Trophoblast cell (in vitro differentiated cells and primary cell): Measurements from ENCODE around the gene DTNB.

ENCODE experiments used
- DNase-seq, 2 donors: peaks; one replicate each; pipeline ENCODE4 v3.0.0-alpha.2; 2016
- H2AFZ ChIP-seq: 2 replicates; pipeline ENCODE4 v1.6.1; 2013; ENCODE audit warnings: low read length, moderate library complexity, mild to moderate bottlenecking; ENCODE audit not compliant: insufficient read depth, poor library complexity
- H2AK5ac ChIP-seq: 2 replicates; pipeline ENCODE4 v1.6.1; 2013; ENCODE audit warnings: mild to moderate bottlenecking, low read length
- H2BK120ac ChIP-seq: 2 replicates; pipeline ENCODE4 v1.6.1; 2013; ENCODE audit warnings: low read length, mild to moderate bottlenecking, moderate library complexity; ENCODE audit not compliant: insufficient read depth, poor library complexity
- H2BK12ac ChIP-seq: 2 replicates; pipeline ENCODE4 v1.6.1; 2013; ENCODE audit warnings: mild to moderate bottlenecking, low read length, moderate library complexity
- H2BK5ac ChIP-seq: 2 replicates; pipeline ENCODE4 v1.6.1; 2013; ENCODE audit warnings: low read length, low read depth, moderate library complexity, mild to moderate bottlenecking; ENCODE audit not compliant: poor library complexity
- H3K14ac ChIP-seq: 2 replicates; pipeline ENCODE4 v1.6.1; 2013; ENCODE audit warnings: mild to moderate bottlenecking, low read length
- H3K18ac ChIP-seq: 2 replicates; pipeline ENCODE4 v1.6.1; 2013; ENCODE audit warnings: mild to moderate bottlenecking, low read length
- H3K23ac ChIP-seq: 2 replicates; pipeline ENCODE4 v1.6.1; 2013; ENCODE audit warnings: low read length
- H3K27ac ChIP-seq: 2 replicates; pipeline ENCODE4 v1.5.1; 2013; ENCODE audit warnings: low read depth, mild to moderate bottlenecking, inconsistent platforms, low read length, moderate library complexity
- H3K27me3 ChIP-seq: 2 replicates; pipeline ENCODE4 v1.6.1; 2013; ENCODE audit warnings: inconsistent platforms, mild to moderate bottlenecking, low read length, moderate library complexity; ENCODE audit not compliant: insufficient read depth
- H3K36me3 ChIP-seq, 2 experiments: 1 replicate in 1 of 2; 2 replicates in 1 of 2; pipeline ENCODE4 v1.6.1; 2013; ENCODE audit warnings: low read length in 2 of 2, mild to moderate bottlenecking in 2 of 2, moderate library complexity in 1 of 2; ENCODE audit not compliant: insufficient read depth in 2 of 2, control insufficient read depth in 1 of 2
- H3K4ac ChIP-seq: 2 replicates; pipeline ENCODE4 v1.6.1; 2013; ENCODE audit warnings: low read depth, mild to moderate bottlenecking, low read length, moderate library complexity
- H3K4me1 ChIP-seq, 2 experiments: 1 replicate in 1 of 2; 2 replicates in 1 of 2; pipeline ENCODE4 v1.6.1; 2013; ENCODE audit warnings: low read length in 2 of 2, mild to moderate bottlenecking in 2 of 2, moderate library complexity in 1 of 2; ENCODE audit not compliant: insufficient read depth in 2 of 2, control insufficient read depth in 1 of 2
- H3K4me2 ChIP-seq: 2 replicates; pipeline ENCODE4 v1.6.1; 2013; ENCODE audit warnings: inconsistent platforms, mild to moderate bottlenecking, low read length, moderate library complexity
- H3K4me3 ChIP-seq: 2 replicates; pipeline ENCODE4 v1.5.1; 2013; ENCODE audit warnings: mild to moderate bottlenecking, low read depth, low read length, inconsistent platforms
- H3K79me1 ChIP-seq: one replicate; pipeline ENCODE4 v1.6.1; 2013; ENCODE audit warnings: low read length
- H3K79me2 ChIP-seq: 2 replicates; pipeline ENCODE4 v1.6.1; 2013; ENCODE audit warnings: low read length, mild to moderate bottlenecking; ENCODE audit not compliant: control insufficient read depth, insufficient read depth, poor library complexity
- H3K9ac ChIP-seq: 2 replicates; pipeline ENCODE4 v1.6.1; 2013; ENCODE audit warnings: mild to moderate bottlenecking, low read length
- H3K9me3 ChIP-seq: 2 replicates; pipeline ENCODE4 v1.6.1; 2013; ENCODE audit warnings: low read depth, mild to moderate bottlenecking, control low read depth, inconsistent platforms, low read length; ENCODE audit not compliant: insufficient read depth
- H4K12ac ChIP-seq: 2 replicates; pipeline ENCODE4 v1.6.1; 2013; ENCODE audit warnings: low read depth, mild to moderate bottlenecking, low read length, moderate library complexity
- H4K8ac ChIP-seq: 2 replicates; pipeline ENCODE4 v1.6.1; 2013; ENCODE audit warnings: low read depth, mild to moderate bottlenecking, low read length, moderate library complexity
- H4K91ac ChIP-seq: one replicate; pipeline ENCODE4 v1.6.1; 2013; ENCODE audit warnings: low read depth, mild to moderate bottlenecking, low read length, moderate library complexity
- WGBS: extraction: QIAGEN DNeasy Blood & Tissue Kit; methylation state at CpG from one replicate; pipeline ENCODE4 v1.1.7; 2013; ENCODE audit warnings: missing lambda C conversion rate; ENCODE audit not compliant: insufficient read length, insufficient coverage; ENCODE audit errors: extremely low coverage; 5-methylcytosine and 5-hydroxymethylcytosine counted together

The DTNB gene

DNA sequence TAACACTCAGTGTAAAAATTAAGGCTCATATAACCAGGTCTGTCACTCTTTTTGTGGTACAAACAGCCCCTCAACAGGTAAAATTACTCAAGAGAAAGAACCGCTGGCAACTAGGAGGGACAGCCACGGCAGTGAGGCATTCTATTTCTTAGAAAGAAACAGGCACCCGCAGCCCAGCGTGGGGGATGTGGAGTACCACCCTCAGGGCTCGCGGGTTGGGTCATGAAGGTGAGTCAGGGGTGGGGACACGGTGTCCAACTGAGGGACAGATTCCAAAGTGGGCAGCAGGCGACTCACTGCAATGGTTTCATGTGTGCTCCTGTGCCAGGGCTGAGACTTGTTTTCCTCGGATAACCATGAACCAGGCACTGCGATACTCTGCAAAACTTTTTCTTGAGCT, 129.4 kb downstream of the DTNB start:
- H3K4me2 ChIP-seq = no peak overlapping the region
- H3K9ac ChIP-seq = no peak overlapping the region
- no peak overlapping the region for H2AFZ ChIP-seq
- no peak overlapping the region for H2BK5ac ChIP-seq
- H4K91ac ChIP-seq = no peak overlapping the region
- H3K4me1 ChIP-seq = peaks cover 0 to 3% of the 10 kb centered on the region in 2 experiments
- H3K27ac ChIP-seq = no peak overlapping the region
- no peak overlapping the region for H2AK5ac ChIP-seq
- no peak overlapping the region for H3K14ac ChIP-seq
- H3K36me3 ChIP-seq = no peaks in the 10 kb centered on the region
- H3K4me3 ChIP-seq = no peak overlapping the region
- no peak overlapping the region for H3K23ac ChIP-seq
- H2BK120ac ChIP-seq = no peak overlapping the region
- no peaks in the 10 kb centered on the region for H3K79me1 ChIP-seq
- no peak overlapping the region for H2BK12ac ChIP-seq
- no peaks in the 10 kb centered on the region for H3K27me3 ChIP-seq
- peak; percentile 83 to 87 for DNase-seq
- H4K8ac ChIP-seq = no peak overlapping the region
- no peak overlapping the region for H3K4ac ChIP-seq
- no peaks in the 10 kb centered on the region for H3K79me2 ChIP-seq
- no peaks in the 10 kb centered on the region for H3K9me3 ChIP-seq
- no CpG with 5 or more reads among the region's 10 CpGs for WGBS
- H3K18ac ChIP-seq = no peak overlapping the region
- no peak overlapping the region for H4K12ac ChIP-seq

- WGBS = no CpG with 5 or more reads among the region's 10 CpGs
- Histone ChIP-seq H3K23ac (no peak overlapping the region), H3K9ac (no peak overlapping the region)
These were observed 132.0 kb downstream of the DTNB start for GRCh38 chr2:25541378-25541777.

GRCh38 chr2:25539136-25539535, 134.2 kb downstream of the DTNB start:
- H3K4me1 ChIP-seq = no peaks in the 10 kb centered on the region
- H3K9ac ChIP-seq = no peak overlapping the region
- H2AK5ac ChIP-seq = no peak overlapping the region
- H4K12ac ChIP-seq = no peak overlapping the region
- no peaks in the 10 kb centered on the region for H3K27me3 ChIP-seq
- H4K91ac ChIP-seq = no peak overlapping the region
- H3K18ac ChIP-seq = no peak overlapping the region
- H3K23ac ChIP-seq = no peak overlapping the region
- H3K79me2 ChIP-seq = no peaks in the 10 kb centered on the region
- H3K79me1 ChIP-seq = no peaks in the 10 kb centered on the region
- H3K9me3 ChIP-seq = peaks cover 22% of the 10 kb centered on the region
- H3K36me3 ChIP-seq = peaks cover 0 to 5% of the 10 kb centered on the region in 2 experiments
- H2AFZ ChIP-seq = no peak overlapping the region
- H2BK5ac ChIP-seq = no peak overlapping the region
- no peak overlapping the region for H2BK120ac ChIP-seq
- no peak overlapping the region for H3K4ac ChIP-seq
- DNase-seq = no peak
- no peak overlapping the region for H2BK12ac ChIP-seq
- H3K14ac ChIP-seq = no peak overlapping the region
- H4K8ac ChIP-seq = no peak overlapping the region
- no peak overlapping the region for H3K27ac ChIP-seq
- H3K4me3 ChIP-seq = no peak overlapping the region
- no CpG with 5 or more reads among the region's 3 CpGs for WGBS
- H3K4me2 ChIP-seq = no peak overlapping the region

More at GRCh38 chr2:25541378-25541777, 132.0 kb downstream of the DTNB start:
- Histone ChIP-seq H3K4ac (no peak overlapping the region), H3K4me1 (no peaks in the 10 kb centered on the region), H2BK5ac (no peak overlapping the region), H3K79me1 (no peaks in the 10 kb centered on the region), H3K79me2 (no peaks in the 10 kb centered on the region), H3K9me3 (peaks cover 2% of the 10 kb centered on the region), H2BK12ac (no peak overlapping the region), H4K12ac (no peak overlapping the region), H3K14ac (no peak overlapping the region), H3K4me3 (no peak overlapping the region), H3K18ac (no peak overlapping the region), H2AK5ac (no peak overlapping the region), H4K8ac (no peak overlapping the region), H3K36me3 (peaks cover 0 to 2% of the 10 kb centered on the region in 2 experiments), H4K91ac (no peak overlapping the region), H2AFZ (no peak overlapping the region), H3K27me3 (no peaks in the 10 kb centered on the region), H2BK120ac (no peak overlapping the region), H3K4me2 (no peak overlapping the region), H3K27ac (no peak overlapping the region)
- DNase-seq = no peak

DNA sequence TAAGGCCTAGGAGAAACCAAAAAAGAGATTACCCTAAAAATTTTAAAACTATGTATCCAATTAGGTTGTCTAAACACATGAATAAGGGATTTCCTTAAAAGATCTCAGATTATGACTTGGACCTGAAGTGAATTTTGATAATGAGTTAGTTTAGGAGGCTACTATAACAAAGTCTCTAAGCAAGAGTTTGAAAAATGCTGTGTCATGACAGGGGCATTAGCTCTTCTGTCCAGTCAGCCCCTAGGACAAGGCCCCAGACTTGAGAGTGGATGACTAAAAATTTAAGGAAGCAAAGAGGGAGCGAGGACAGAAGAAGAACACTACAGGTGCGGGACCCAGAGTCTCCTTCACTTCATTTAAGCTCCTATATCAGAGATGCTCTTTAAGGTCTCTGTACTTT, 135.9 kb downstream of the DTNB start:
- H3K9me3 ChIP-seq = peaks cover 22% of the 10 kb centered on the region
- no peak overlapping the region for H3K27ac ChIP-seq
- no peak overlapping the region for H3K14ac ChIP-seq
- no peaks in the 10 kb centered on the region for H3K79me2 ChIP-seq
- no peak overlapping the region for H2AFZ ChIP-seq
- no peak overlapping the region for H3K4ac ChIP-seq
- H3K36me3 ChIP-seq = peaks cover 0 to 5% of the 10 kb centered on the region in 2 experiments
- WGBS = no CpG with 5 or more reads among the region's 2 CpGs
- no peak overlapping the region for H3K4me2 ChIP-seq
- H3K9ac ChIP-seq = no peak overlapping the region
- H3K18ac ChIP-seq = no peak overlapping the region
- H3K27me3 ChIP-seq = no peaks in the 10 kb centered on the region
- no peak overlapping the region for H4K12ac ChIP-seq
- no peak overlapping the region for H4K91ac ChIP-seq
- H3K4me1 ChIP-seq = no peaks in the 10 kb centered on the region
- no peaks in the 10 kb centered on the region for H3K79me1 ChIP-seq
- H2BK120ac ChIP-seq = no peak overlapping the region
- no peak for DNase-seq
- H2BK12ac ChIP-seq = no peak overlapping the region
- H2BK5ac ChIP-seq = no peak overlapping the region
- H4K8ac ChIP-seq = no peak overlapping the region
- H3K4me3 ChIP-seq = no peak overlapping the region
- H3K23ac ChIP-seq = no peak overlapping the region
- H2AK5ac ChIP-seq = no peak overlapping the region
